Immature natural killer cell (primary cell): ENCODE results near the gene TUT4. TPM values are rescaled to one million over a fixed set of nuclear protein-coding genes. Genes with fewer than 3 reads are reported as not detected.

Source experiments
- DNase-seq, 3 donors: peaks; one replicate each; pipeline ENCODE4 v3.0.0; 2022; ENCODE audit warnings: mixed read lengths in 1 of 3
- H3K27ac Mint-ChIP-seq, 6 donors: one replicate each; pipeline ENCODE4 v1.8.0; 2020; ENCODE audit warnings: mixed read lengths in 6 of 6, mild to moderate bottlenecking in 5 of 6, inconsistent platforms in 4 of 6, moderate library complexity in 3 of 6
- H3K27me3 Mint-ChIP-seq, 3 donors: one replicate each; pipeline ENCODE4 v1.8.0; 2020 to 2021; ENCODE audit warnings: low read depth in 3 of 3, mild to moderate bottlenecking in 3 of 3, mixed read lengths in 3 of 3, moderate library complexity in 3 of 3, inconsistent platforms in 1 of 3
- H3K36me3 Mint-ChIP-seq, 3 donors: one replicate each; pipeline ENCODE4 v1.8.0; 2020; ENCODE audit warnings: mixed read lengths in 3 of 3, inconsistent platforms in 2 of 3, mild to moderate bottlenecking in 2 of 3
- H3K4me1 Mint-ChIP-seq, 2 donors: one replicate each; pipeline ENCODE4 v1.8.0; 2020; ENCODE audit warnings: inconsistent platforms in 2 of 2, mild to moderate bottlenecking in 2 of 2, mixed read lengths in 2 of 2, moderate library complexity in 1 of 2
- H3K4me3 Mint-ChIP-seq, 5 donors: one replicate each; pipeline ENCODE4 v1.8.0; 2020; ENCODE audit warnings: mild to moderate bottlenecking in 5 of 5, mixed read lengths in 5 of 5, inconsistent platforms in 3 of 5, moderate library complexity in 3 of 5
- H3K9me3 Mint-ChIP-seq, 6 donors: one replicate each; pipeline ENCODE4 v1.8.0; 2020; ENCODE audit warnings: mild to moderate bottlenecking in 6 of 6, mixed read lengths in 6 of 6, inconsistent platforms in 4 of 6, moderate library complexity in 3 of 6
- polyA plus RNA-seq, 3 donors: library from polyadenylated mRNA; unstranded; fragments of 300-500 nt; fragmentation: Illumina TruSeq; gene quantifications; one replicate each; pipeline ENCODE4 v1.2.3, GENCODE V29; 2021

Gene TUT4
- polyA plus RNA-seq, 3 donors from 2014 or later: 14.5 to 36.0 (median 23.0) TPM

GRCh38 chr1:52461821-52462220 lies 91.1 kb downstream of the TUT4 start:
- Mint-ChIP-seq H3K4me3 (no peak overlapping the region), H3K9me3 (no peaks in the 10 kb centered on the region), H3K27ac (peak overlapping the region in 2 of 6 donors; percentile 11 to 24), H3K4me1 (peaks cover 0 to 5% of the 10 kb centered on the region in 2 donors), H3K27me3 (no peaks in the 10 kb centered on the region), H3K36me3 (peaks cover 3 to 12% (median 4%) of the 10 kb centered on the region in 3 donors)
- no peak for DNase-seq

- Mint-ChIP-seq H3K36me3 (peaks cover 3 to 11% (median 4%) of the 10 kb centered on the region in 3 donors), H3K27me3 (peaks cover 0 to 3% (median 0%) of the 10 kb centered on the region in 3 donors), H3K4me1 (peaks cover 0 to 5% of the 10 kb centered on the region in 2 donors), H3K27ac (no peak overlapping the region), H3K9me3 (no peaks in the 10 kb centered on the region), H3K4me3 (no peak overlapping the region)
- DNase-seq: no peak
Measured at GRCh38 chr1:52460694-52461093, 92.2 kb downstream of the TUT4 start.

GRCh38 chr1:52455686-52456085 lies 97.2 kb downstream of the TUT4 start:
- DNase-seq: no peak
- H3K36me3 Mint-ChIP-seq: peaks cover 5 to 19% (median 6%) of the 10 kb centered on the region in 3 donors
- H3K4me1 Mint-ChIP-seq: no peaks in the 10 kb centered on the region
- H3K27me3 Mint-ChIP-seq: peaks cover 0 to 3% (median 0%) of the 10 kb centered on the region in 3 donors
- H3K9me3 Mint-ChIP-seq: no peaks in the 10 kb centered on the region
- H3K27ac Mint-ChIP-seq: no peak overlapping the region
- H3K4me3 Mint-ChIP-seq: no peak overlapping the region

- DNase-seq: no peak
- H3K27ac Mint-ChIP-seq: peak overlapping the region in 1 of 6 donors; percentile 27
- no peaks in the 10 kb centered on the region for H3K9me3 Mint-ChIP-seq
- H3K4me3 Mint-ChIP-seq: no peak overlapping the region
- H3K36me3 Mint-ChIP-seq: peaks cover 5 to 22% (median 6%) of the 10 kb centered on the region in 3 donors
- peaks cover 0 to 3% (median 0%) of the 10 kb centered on the region in 3 donors for H3K27me3 Mint-ChIP-seq
- no peaks in the 10 kb centered on the region for H3K4me1 Mint-ChIP-seq
Measured at GRCh38 chr1:52454779-52455178, 98.1 kb downstream of the TUT4 start.

GRCh38 chr1:52454127-52454526 lies 98.8 kb downstream of the TUT4 start:
- H3K36me3 Mint-ChIP-seq: peaks cover 5 to 22% (median 6%) of the 10 kb centered on the region in 3 donors
- no peak for DNase-seq
- no peaks in the 10 kb centered on the region for H3K9me3 Mint-ChIP-seq
- no peaks in the 10 kb centered on the region for H3K4me1 Mint-ChIP-seq
- no peak overlapping the region for H3K4me3 Mint-ChIP-seq
- H3K27me3 Mint-ChIP-seq: peaks cover 0 to 3% (median 0%) of the 10 kb centered on the region in 3 donors
- peak overlapping the region in 2 of 6 donors; percentile 12 to 23 for H3K27ac Mint-ChIP-seq

GRCh38 chr1:52444463-52444862 lies 108.4 kb downstream of the TUT4 start:
- peaks cover 11 to 20% (median 18%) of the 10 kb centered on the region in 3 donors for H3K36me3 Mint-ChIP-seq
- no peak for DNase-seq
- peaks cover 0 to 4% (median 0%) of the 10 kb centered on the region in 3 donors for H3K27me3 Mint-ChIP-seq
- H3K27ac Mint-ChIP-seq: peak overlapping the region in 1 of 6 donors; percentile 19
- no peaks in the 10 kb centered on the region for H3K4me1 Mint-ChIP-seq
- no peaks in the 10 kb centered on the region for H3K9me3 Mint-ChIP-seq
- no peak overlapping the region for H3K4me3 Mint-ChIP-seq

GRCh38 chr1:52439976-52440375 lies 112.9 kb downstream of the TUT4 start:
- Mint-ChIP-seq H3K9me3 (no peaks in the 10 kb centered on the region), H3K4me1 (no peaks in the 10 kb centered on the region), H3K36me3 (peaks cover 16 to 38% (median 24%) of the 10 kb centered on the region in 3 donors), H3K4me3 (no peak overlapping the region), H3K27ac (no peak overlapping the region), H3K27me3 (peaks cover 0 to 2% (median 0%) of the 10 kb centered on the region in 3 donors)
- no peak for DNase-seq

GRCh38 chr1:52436817-52437216 lies 116.1 kb downstream of the TUT4 start:
- Mint-ChIP-seq H3K36me3 (peaks cover 16 to 45% (median 25%) of the 10 kb centered on the region in 3 donors), H3K4me1 (no peaks in the 10 kb centered on the region), H3K4me3 (no peak overlapping the region), H3K27me3 (no peaks in the 10 kb centered on the region), H3K9me3 (no peaks in the 10 kb centered on the region), H3K27ac (peak overlapping the region in 1 of 6 donors; percentile 6)
- no peak for DNase-seq

- Mint-ChIP-seq H3K36me3 (peaks cover 19 to 52% (median 26%) of the 10 kb centered on the region in 3 donors), H3K27ac (peak overlapping the region in 1 of 6 donors; percentile 30), H3K4me3 (no peak overlapping the region), H3K9me3 (no peaks in the 10 kb centered on the region), H3K27me3 (no peaks in the 10 kb centered on the region), H3K4me1 (no peaks in the 10 kb centered on the region)
- DNase-seq: no peak
Measured at GRCh38 chr1:52435650-52436049, 117.2 kb downstream of the TUT4 start.

- Mint-ChIP-seq H3K27me3 (no peaks in the 10 kb centered on the region), H3K4me1 (no peaks in the 10 kb centered on the region), H3K9me3 (no peaks in the 10 kb centered on the region), H3K27ac (peak overlapping the region in 1 of 6 donors; percentile 30), H3K36me3 (peaks cover 21 to 53% (median 27%) of the 10 kb centered on the region in 3 donors), H3K4me3 (no peak overlapping the region)
- DNase-seq: no peak
Measured at GRCh38 chr1:52435211-52435610, 117.7 kb downstream of the TUT4 start.

GRCh38 chr1:52432807-52433206 lies 120.1 kb downstream of the TUT4 start:
- Mint-ChIP-seq H3K4me1 (no peaks in the 10 kb centered on the region), H3K36me3 (peaks cover 20 to 48% (median 22%) of the 10 kb centered on the region in 3 donors), H3K9me3 (no peaks in the 10 kb centered on the region), H3K4me3 (no peak overlapping the region), H3K27me3 (no peaks in the 10 kb centered on the region), H3K27ac (peak overlapping the region in 2 of 6 donors; percentile 12 to 20)
- no peak for DNase-seq

- Mint-ChIP-seq H3K27me3 (peaks cover 0 to 6% (median 0%) of the 10 kb centered on the region in 3 donors), H3K9me3 (no peaks in the 10 kb centered on the region), H3K4me1 (peaks cover 18 to 33% of the 10 kb centered on the region in 2 donors), H3K27ac (peak overlapping the region in 4 of 6 donors; percentile 3 to 41 (median 12)), H3K4me3 (no peak overlapping the region), H3K36me3 (peaks cover 15 to 22% (median 19%) of the 10 kb centered on the region in 3 donors)
- no peak for DNase-seq
Measured at GRCh38 chr1:52427152-52427551, 125.7 kb downstream of the TUT4 start.

GRCh38 chr1:52426371-52426770 lies 126.5 kb downstream of the TUT4 start:
- no peak for DNase-seq
- no peaks in the 10 kb centered on the region for H3K9me3 Mint-ChIP-seq
- H3K4me3 Mint-ChIP-seq: no peak overlapping the region
- H3K4me1 Mint-ChIP-seq: peaks cover 18 to 33% of the 10 kb centered on the region in 2 donors
- peaks cover 0 to 6% (median 0%) of the 10 kb centered on the region in 3 donors for H3K27me3 Mint-ChIP-seq
- H3K36me3 Mint-ChIP-seq: peaks cover 15 to 19% (median 18%) of the 10 kb centered on the region in 3 donors
- H3K27ac Mint-ChIP-seq: peak overlapping the region in 4 of 6 donors; percentile 17 to 83 (median 65)

GRCh38 chr1:52424813-52425212 lies 128.1 kb downstream of the TUT4 start:
- H3K4me3 Mint-ChIP-seq: peak overlapping the region in 2 of 5 donors; percentile 9 to 60
- DNase-seq: no peak

More at GRCh38 chr1:52424813-52425212, 128.1 kb downstream of the TUT4 start:
- Mint-ChIP-seq H3K27ac (peak overlapping the region; percentile 87 to 98 (median 94)), H3K36me3 (peaks cover 6 to 12% (median 10%) of the 10 kb centered on the region in 3 donors), H3K4me1 (peaks cover 18 to 33% of the 10 kb centered on the region in 2 donors), H3K27me3 (peaks cover 0 to 7% (median 0%) of the 10 kb centered on the region in 3 donors), H3K9me3 (no peaks in the 10 kb centered on the region)
